ENCODE results near the gene CRYGS.

GRCh38 chr3:186536883-186537844, 7.0 kb downstream of the CRYGS start:
- TF ChIP-seq EZH2 (IDR thresholded peaks at IDR 0.05): no peak
- TF ChIP-seq POLR2AphosphoS5 (IDR thresholded peaks at IDR 0.05; ENCODE audit: borderline replicate concordance, low read depth, low read length): no peak
- TF ChIP-seq FOXP2 (optimal IDR thresholded peaks at IDR 0.05; ENCODE audit: control extremely low read depth, extremely low read length, insufficient read depth): no peak
